GM23338 (cell line): ENCODE measurements around the gene SLC2A14. TPM values are rescaled to one million over a fixed set of nuclear protein-coding genes. Genes with fewer than 3 reads are reported as not detected.

Experiments used
- ATAC-seq: fragments of 200-7000 bp; cut with Tn5 transposase; 3 replicates; pipeline ENCODE4 v1.9.1; 2020
- DNase-seq: peaks from one replicate; pipeline ENCODE4 v3.0.0-alpha.2; 2015; ENCODE audit warnings: low spot score
- H2AFZ ChIP-seq: fragments of 200-600 bp; sonication (generic); 2 replicates; pipeline ENCODE4 v1.8.0; 2016; ENCODE audit warnings: antibody characterized with exemption, mild to moderate bottlenecking, moderate library complexity
- H3F3A ChIP-seq: fragments of 200-600 bp; sonication (generic); replicated peaks from 2 replicates; pipeline ENCODE4 v1.8.0; 2017; ENCODE audit warnings: antibody characterized with exemption, mixed run types, low read depth
- H3K27ac ChIP-seq: fragments of 200-600 bp; sonication (generic); 2 replicates; pipeline ENCODE4 v1.6.1; 2016; ENCODE audit warnings: low read depth
- H3K27me3 ChIP-seq: fragments of 200-600 bp; sonication (generic); 2 replicates; pipeline ENCODE4 v1.8.0; 2016; ENCODE audit warnings: mild to moderate bottlenecking, mixed run types, moderate library complexity; ENCODE audit not compliant: insufficient read depth
- H3K36me3 ChIP-seq: fragments of 200-600 bp; sonication (generic); 2 replicates; pipeline ENCODE4 v1.8.0; 2016; ENCODE audit warnings: mild to moderate bottlenecking; ENCODE audit not compliant: insufficient read depth
- H3K4me1 ChIP-seq: fragments of 200-600 bp; sonication (generic); 2 replicates; pipeline ENCODE4 v1.8.0; 2016; ENCODE audit warnings: mild to moderate bottlenecking, moderate library complexity; ENCODE audit not compliant: insufficient read depth
- H3K4me2 ChIP-seq: fragments of 200-600 bp; sonication (generic); 2 replicates; pipeline ENCODE4 v1.7.1; 2017; ENCODE audit warnings: mixed run types
- H3K4me3 ChIP-seq: fragments of 200-600 bp; sonication (generic); 2 replicates; pipeline ENCODE4 v1.6.1; 2016; ENCODE audit warnings: mixed run types
- H3K79me2 ChIP-seq: fragments of 200-600 bp; sonication (generic); replicated peaks from 2 replicates; pipeline ENCODE4 v1.8.0; 2017; ENCODE audit warnings: mild to moderate bottlenecking; ENCODE audit not compliant: insufficient read depth
- H3K9me2 ChIP-seq: fragments of 200-600 bp; sonication (generic); 2 replicates; pipeline ENCODE4 v1.8.0; 2017; ENCODE audit not compliant: insufficient read depth
- H4K20me1 ChIP-seq: fragments of 200-600 bp; sonication (generic); replicated peaks from 2 replicates; pipeline ENCODE4 v1.8.0; 2017; ENCODE audit warnings: mild to moderate bottlenecking; ENCODE audit not compliant: insufficient read depth
- H3K27ac Mint-ChIP-seq: 2 replicates; pipeline ENCODE4 v1.8.0; 2020; ENCODE audit warnings: inconsistent platforms, mild to moderate bottlenecking, moderate library complexity, mixed read lengths
- H3K27me3 Mint-ChIP-seq: 3 replicates; pipeline ENCODE4 v1.8.0; 2022; ENCODE audit warnings: low read depth, mild to moderate bottlenecking, moderate library complexity, mixed read lengths, inconsistent platforms; ENCODE audit not compliant: insufficient read depth, poor library complexity
- H3K36me3 Mint-ChIP-seq: 3 replicates; pipeline ENCODE4 v1.8.0; 2021; ENCODE audit warnings: low read depth, mild to moderate bottlenecking, inconsistent platforms, moderate library complexity, mixed read lengths
- H3K4me1 Mint-ChIP-seq: 3 replicates; pipeline ENCODE4 v1.8.0; 2020; ENCODE audit warnings: mild to moderate bottlenecking, inconsistent platforms, mixed read lengths
- H3K4me3 Mint-ChIP-seq: 3 replicates; pipeline ENCODE4 v1.8.0; 2021; ENCODE audit warnings: moderate library complexity, mild to moderate bottlenecking, inconsistent platforms, mixed read lengths
- H3K9me3 Mint-ChIP-seq: 3 replicates; pipeline ENCODE4 v1.8.0; 2020; ENCODE audit warnings: moderate library complexity, mild to moderate bottlenecking, inconsistent platforms, mixed read lengths
- CREB1 ChIP-seq: fragments of 250-450 bp; sonication (Bioruptor Pico); IDR thresholded peaks from 2 replicates; pipeline ENCODE4 v1.5.0; 2020; ENCODE audit warnings: low read depth, mild to moderate bottlenecking, moderate library complexity
- EZH2 ChIP-seq: fragments of 200-600 bp; sonication (generic); IDR thresholded peaks from one replicate; pipeline ENCODE4 v1.8.0; 2017; ENCODE audit warnings: antibody characterized with exemption, mild to moderate bottlenecking, low read depth; ENCODE audit not compliant: unreplicated experiment
- EZH2phosphoT487 ChIP-seq: fragments of 200-600 bp; sonication (generic); IDR thresholded peaks from one replicate; pipeline ENCODE4 v1.8.1; 2018; ENCODE audit warnings: antibody characterized with exemption; ENCODE audit not compliant: unreplicated experiment
- JUNB ChIP-seq: IDR thresholded peaks from one replicate; pipeline ENCODE4 v1.6.1; 2016; ENCODE audit warnings: antibody characterized with exemption; ENCODE audit not compliant: unreplicated experiment
- NANOG ChIP-seq: IDR thresholded peaks from 2 replicates; pipeline ENCODE4 v1.6.1; 2016; ENCODE audit warnings: antibody characterized with exemption, borderline replicate concordance
- POLR2AphosphoS5 ChIP-seq: IDR thresholded peaks from 2 replicates; pipeline ENCODE4 v1.6.1; 2016; ENCODE audit warnings: antibody characterized with exemption, low read depth
- STAT1 ChIP-seq: IDR thresholded peaks from one replicate; pipeline ENCODE4 v1.6.1; 2016; ENCODE audit warnings: antibody characterized with exemption; ENCODE audit not compliant: unreplicated experiment
- ZNF114 ChIP-seq: fragments of 250-450 bp; sonication (Bioruptor Pico); IDR thresholded peaks from 2 replicates; pipeline ENCODE4 v1.5.0; 2020; ENCODE audit warnings: mild to moderate bottlenecking, moderate library complexity
- ZNF331 ChIP-seq: fragments of 250-450 bp; sonication (Bioruptor Pico); IDR thresholded peaks from 2 replicates; pipeline ENCODE4 v1.5.0; 2020; ENCODE audit warnings: low read depth, mild to moderate bottlenecking, moderate library complexity
- polyA plus RNA-seq: library from polyadenylated mRNA; unstranded; fragments of >200 nt; fragmentation: Nextera tagmentation; extraction: Ambion mirVana; gene quantifications from 2 replicates; pipeline ENCODE4 v1.2.1, GENCODE V29; 2016
- total RNA-seq: library from RNA; depleted of rRNA; stranded (reverse); fragments of >200 nt; shearing (Covaris generic); gene quantifications from 2 replicates; pipeline ENCODE4 v1.2.3, GENCODE V29; 2014
- TF ChIP-seq, protein P1 (sequence below): fragments of 250-450 bp; sonication (Bioruptor Pico); IDR thresholded peaks from 2 replicates; pipeline ENCODE4 v1.5.0; 2020; ENCODE audit warnings: mild to moderate bottlenecking, moderate library complexity
- TF ChIP-seq, protein P2 (sequence below): IDR thresholded peaks from 2 replicates; pipeline ENCODE4 v1.6.1; 2016; ENCODE audit warnings: antibody characterized with exemption
- TF ChIP-seq, protein P3 (sequence below), 2 experiments: fragments of 200-600 bp in 1 of 2; sonication (generic) in 1 of 2; conservative IDR thresholded peaks; 2 replicates each; pipeline versions ENCODE4 v1.5.1 to v1.6.1; 2016 to 2017; ENCODE audit warnings: antibody characterized with exemption in 2 of 2, low read depth in 2 of 2, mild to moderate bottlenecking in 2 of 2, moderate library complexity in 1 of 2
- TF ChIP-seq, protein P4 (sequence below): IDR thresholded peaks from one replicate; pipeline ENCODE4 v1.6.1; 2018; ENCODE audit warnings: antibody characterized with exemption; ENCODE audit not compliant: unreplicated experiment

Gene SLC2A14
- total and polyA plus RNA-seq, 2 experiments from 2014 or later: 6.8 to 31.5 TPM

DNA sequence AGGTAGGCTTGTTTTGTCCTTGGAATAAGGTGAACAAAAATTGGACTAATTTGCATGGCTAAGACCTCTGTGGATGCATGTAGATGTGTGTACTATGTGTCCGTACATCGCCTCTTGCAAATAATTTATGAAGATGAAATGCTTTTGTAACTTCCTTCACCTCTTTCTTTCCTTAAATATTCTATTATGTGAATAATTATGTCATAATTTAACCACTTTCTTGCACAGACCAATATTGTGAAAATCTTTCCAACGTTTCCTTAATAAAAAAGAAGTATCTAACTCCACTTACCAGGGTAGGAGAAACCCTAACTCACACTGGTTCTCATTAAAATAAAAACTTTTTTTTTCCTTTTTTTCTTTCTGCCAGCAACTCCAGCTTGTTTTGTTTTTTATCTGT is 79.5 kb downstream of the SLC2A14 start:
- Mint-ChIP-seq H3K27me3 (peaks cover 10% of the 10 kb centered on the region), H3K36me3 (peaks cover 81% of the 10 kb centered on the region), H3K4me3 (peak overlapping the region; percentile 88; the same call in 2 of the 3 replicates), H3K9me3 (no peaks in the 10 kb centered on the region), H3K27ac (peak overlapping the region; percentile 84; the same call in 1 of the 2 replicates), H3K4me1 (peaks cover 54% of the 10 kb centered on the region)
- Histone ChIP-seq H3K27me3 (no peaks in the 10 kb centered on the region), H3K4me1 (peaks cover 48% of the 10 kb centered on the region), H3K9me2 (no peaks in the 10 kb centered on the region), H2AFZ (no peak overlapping the region), H3F3A (peaks cover 48% of the 10 kb centered on the region), H3K79me2 (peaks cover 69% of the 10 kb centered on the region), H3K4me2 (no peak overlapping the region; the same call in 1 of the 2 replicates), H3K36me3 (peaks cover 50% of the 10 kb centered on the region), H3K4me3 (peak overlapping the region; percentile 14; the same call in 1 of the 2 replicates), H3K27ac (peak overlapping the region; percentile 91), H4K20me1 (peaks cover 15% of the 10 kb centered on the region)
- TF ChIP-seq JUNB (no peak), NANOG (no peak), CREB1 (CRISPR knock-in tag) (no peak), EZH2phosphoT487 (no peak), STAT1 (no peak), POLR2AphosphoS5 (no peak), ZNF114 (CRISPR knock-in tag) (no peak), ZNF331 (CRISPR knock-in tag) (no peak), EZH2 (no peak)
- TF ChIP-seq, protein P1, sequence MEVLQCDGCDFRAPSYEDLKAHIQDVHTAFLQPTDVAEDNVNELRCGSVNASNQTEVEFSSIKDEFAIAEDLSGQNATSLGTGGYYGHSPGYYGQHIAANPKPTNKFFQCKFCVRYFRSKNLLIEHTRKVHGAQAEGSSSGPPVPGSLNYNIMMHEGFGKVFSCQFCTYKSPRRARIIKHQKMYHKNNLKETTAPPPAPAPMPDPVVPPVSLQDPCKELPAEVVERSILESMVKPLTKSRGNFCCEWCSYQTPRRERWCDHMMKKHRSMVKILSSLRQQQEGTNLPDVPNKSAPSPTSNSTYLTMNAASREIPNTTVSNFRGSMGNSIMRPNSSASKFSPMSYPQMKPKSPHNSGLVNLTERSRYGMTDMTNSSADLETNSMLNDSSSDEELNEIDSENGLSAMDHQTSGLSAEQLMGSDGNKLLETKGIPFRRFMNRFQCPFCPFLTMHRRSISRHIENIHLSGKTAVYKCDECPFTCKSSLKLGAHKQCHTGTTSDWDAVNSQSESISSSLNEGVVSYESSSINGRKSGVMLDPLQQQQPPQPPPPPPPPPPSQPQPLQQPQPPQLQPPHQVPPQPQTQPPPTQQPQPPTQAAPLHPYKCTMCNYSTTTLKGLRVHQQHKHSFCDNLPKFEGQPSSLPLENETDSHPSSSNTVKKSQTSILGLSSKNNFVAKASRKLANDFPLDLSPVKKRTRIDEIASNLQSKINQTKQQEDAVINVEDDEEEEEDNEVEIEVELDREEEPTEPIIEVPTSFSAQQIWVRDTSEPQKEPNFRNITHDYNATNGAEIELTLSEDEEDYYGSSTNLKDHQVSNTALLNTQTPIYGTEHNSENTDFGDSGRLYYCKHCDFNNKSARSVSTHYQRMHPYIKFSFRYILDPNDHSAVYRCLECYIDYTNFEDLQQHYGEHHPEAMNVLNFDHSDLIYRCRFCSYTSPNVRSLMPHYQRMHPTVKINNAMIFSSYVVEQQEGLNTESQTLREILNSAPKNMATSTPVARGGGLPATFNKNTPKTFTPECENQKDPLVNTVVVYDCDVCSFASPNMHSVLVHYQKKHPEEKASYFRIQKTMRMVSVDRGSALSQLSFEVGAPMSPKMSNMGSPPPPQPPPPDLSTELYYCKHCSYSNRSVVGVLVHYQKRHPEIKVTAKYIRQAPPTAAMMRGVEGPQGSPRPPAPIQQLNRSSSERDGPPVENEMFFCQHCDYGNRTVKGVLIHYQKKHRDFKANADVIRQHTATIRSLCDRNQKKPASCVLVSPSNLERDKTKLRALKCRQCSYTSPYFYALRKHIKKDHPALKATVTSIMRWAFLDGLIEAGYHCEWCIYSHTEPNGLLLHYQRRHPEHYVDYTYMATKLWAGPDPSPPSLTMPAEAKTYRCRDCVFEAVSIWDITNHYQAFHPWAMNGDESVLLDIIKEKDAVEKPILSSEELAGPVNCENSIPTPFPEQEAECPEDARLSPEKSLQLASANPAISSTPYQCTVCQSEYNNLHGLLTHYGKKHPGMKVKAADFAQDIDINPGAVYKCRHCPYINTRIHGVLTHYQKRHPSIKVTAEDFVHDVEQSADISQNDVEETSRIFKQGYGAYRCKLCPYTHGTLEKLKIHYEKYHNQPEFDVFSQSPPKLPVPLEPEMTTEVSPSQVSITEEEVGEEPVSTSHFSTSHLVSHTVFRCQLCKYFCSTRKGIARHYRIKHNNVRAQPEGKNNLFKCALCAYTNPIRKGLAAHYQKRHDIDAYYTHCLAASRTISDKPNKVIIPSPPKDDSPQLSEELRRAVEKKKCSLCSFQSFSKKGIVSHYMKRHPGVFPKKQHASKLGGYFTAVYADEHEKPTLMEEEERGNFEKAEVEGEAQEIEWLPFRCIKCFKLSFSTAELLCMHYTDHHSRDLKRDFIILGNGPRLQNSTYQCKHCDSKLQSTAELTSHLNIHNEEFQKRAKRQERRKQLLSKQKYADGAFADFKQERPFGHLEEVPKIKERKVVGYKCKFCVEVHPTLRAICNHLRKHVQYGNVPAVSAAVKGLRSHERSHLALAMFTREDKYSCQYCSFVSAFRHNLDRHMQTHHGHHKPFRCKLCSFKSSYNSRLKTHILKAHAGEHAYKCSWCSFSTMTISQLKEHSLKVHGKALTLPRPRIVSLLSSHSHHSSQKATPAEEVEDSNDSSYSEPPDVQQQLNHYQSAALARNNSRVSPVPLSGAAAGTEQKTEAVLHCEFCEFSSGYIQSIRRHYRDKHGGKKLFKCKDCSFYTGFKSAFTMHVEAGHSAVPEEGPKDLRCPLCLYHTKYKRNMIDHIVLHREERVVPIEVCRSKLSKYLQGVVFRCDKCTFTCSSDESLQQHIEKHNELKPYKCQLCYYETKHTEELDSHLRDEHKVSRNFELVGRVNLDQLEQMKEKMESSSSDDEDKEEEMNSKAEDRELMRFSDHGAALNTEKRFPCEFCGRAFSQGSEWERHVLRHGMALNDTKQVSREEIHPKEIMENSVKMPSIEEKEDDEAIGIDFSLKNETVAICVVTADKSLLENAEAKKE (CRISPR knock-in tag): no peak
- TF ChIP-seq, protein P2, sequence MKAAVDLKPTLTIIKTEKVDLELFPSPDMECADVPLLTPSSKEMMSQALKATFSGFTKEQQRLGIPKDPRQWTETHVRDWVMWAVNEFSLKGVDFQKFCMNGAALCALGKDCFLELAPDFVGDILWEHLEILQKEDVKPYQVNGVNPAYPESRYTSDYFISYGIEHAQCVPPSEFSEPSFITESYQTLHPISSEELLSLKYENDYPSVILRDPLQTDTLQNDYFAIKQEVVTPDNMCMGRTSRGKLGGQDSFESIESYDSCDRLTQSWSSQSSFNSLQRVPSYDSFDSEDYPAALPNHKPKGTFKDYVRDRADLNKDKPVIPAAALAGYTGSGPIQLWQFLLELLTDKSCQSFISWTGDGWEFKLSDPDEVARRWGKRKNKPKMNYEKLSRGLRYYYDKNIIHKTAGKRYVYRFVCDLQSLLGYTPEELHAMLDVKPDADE: no peak
- TF ChIP-seq, protein P3, sequence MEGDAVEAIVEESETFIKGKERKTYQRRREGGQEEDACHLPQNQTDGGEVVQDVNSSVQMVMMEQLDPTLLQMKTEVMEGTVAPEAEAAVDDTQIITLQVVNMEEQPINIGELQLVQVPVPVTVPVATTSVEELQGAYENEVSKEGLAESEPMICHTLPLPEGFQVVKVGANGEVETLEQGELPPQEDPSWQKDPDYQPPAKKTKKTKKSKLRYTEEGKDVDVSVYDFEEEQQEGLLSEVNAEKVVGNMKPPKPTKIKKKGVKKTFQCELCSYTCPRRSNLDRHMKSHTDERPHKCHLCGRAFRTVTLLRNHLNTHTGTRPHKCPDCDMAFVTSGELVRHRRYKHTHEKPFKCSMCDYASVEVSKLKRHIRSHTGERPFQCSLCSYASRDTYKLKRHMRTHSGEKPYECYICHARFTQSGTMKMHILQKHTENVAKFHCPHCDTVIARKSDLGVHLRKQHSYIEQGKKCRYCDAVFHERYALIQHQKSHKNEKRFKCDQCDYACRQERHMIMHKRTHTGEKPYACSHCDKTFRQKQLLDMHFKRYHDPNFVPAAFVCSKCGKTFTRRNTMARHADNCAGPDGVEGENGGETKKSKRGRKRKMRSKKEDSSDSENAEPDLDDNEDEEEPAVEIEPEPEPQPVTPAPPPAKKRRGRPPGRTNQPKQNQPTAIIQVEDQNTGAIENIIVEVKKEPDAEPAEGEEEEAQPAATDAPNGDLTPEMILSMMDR (conservative IDR thresholded peaks at IDR 0.05; ENCODE audit: low read depth in 2 of 2): no peak
- TF ChIP-seq, protein P4, sequence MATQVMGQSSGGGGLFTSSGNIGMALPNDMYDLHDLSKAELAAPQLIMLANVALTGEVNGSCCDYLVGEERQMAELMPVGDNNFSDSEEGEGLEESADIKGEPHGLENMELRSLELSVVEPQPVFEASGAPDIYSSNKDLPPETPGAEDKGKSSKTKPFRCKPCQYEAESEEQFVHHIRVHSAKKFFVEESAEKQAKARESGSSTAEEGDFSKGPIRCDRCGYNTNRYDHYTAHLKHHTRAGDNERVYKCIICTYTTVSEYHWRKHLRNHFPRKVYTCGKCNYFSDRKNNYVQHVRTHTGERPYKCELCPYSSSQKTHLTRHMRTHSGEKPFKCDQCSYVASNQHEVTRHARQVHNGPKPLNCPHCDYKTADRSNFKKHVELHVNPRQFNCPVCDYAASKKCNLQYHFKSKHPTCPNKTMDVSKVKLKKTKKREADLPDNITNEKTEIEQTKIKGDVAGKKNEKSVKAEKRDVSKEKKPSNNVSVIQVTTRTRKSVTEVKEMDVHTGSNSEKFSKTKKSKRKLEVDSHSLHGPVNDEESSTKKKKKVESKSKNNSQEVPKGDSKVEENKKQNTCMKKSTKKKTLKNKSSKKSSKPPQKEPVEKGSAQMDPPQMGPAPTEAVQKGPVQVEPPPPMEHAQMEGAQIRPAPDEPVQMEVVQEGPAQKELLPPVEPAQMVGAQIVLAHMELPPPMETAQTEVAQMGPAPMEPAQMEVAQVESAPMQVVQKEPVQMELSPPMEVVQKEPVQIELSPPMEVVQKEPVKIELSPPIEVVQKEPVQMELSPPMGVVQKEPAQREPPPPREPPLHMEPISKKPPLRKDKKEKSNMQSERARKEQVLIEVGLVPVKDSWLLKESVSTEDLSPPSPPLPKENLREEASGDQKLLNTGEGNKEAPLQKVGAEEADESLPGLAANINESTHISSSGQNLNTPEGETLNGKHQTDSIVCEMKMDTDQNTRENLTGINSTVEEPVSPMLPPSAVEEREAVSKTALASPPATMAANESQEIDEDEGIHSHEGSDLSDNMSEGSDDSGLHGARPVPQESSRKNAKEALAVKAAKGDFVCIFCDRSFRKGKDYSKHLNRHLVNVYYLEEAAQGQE: no peak
- DNase-seq (no peak), ATAC-seq (no peak)
